ENCODE results near the gene UBASH3B. TPM values are rescaled to one million over a fixed set of nuclear protein-coding genes. Genes with fewer than 3 reads are reported as not detected.

Gene UBASH3B
- polyA plus RNA-seq, 4 donors, result 0.89 to 2.1 (median 1.0) TPM

- FAIRE-seq (no peak), DNase-seq (peak in 1 of 2 donors; percentile 48)
- Histone ChIP-seq H3K27me3 (ENCODE audit: control insufficient read depth in 3 of 3, insufficient read depth in 3 of 3, low read length in 3 of 3) (no peaks in the 10 kb centered on the region), H3K4me3 (ENCODE audit: low read depth in 1 of 3, low read length in 3 of 3) (no peak overlapping the region), H3K4me1 (ENCODE audit: control insufficient read depth in 3 of 3, insufficient read depth in 2 of 3, low read depth in 1 of 3, low read length in 2 of 3) (peaks cover 0 to 5% (median 0%) of the 10 kb centered on the region in 3 donors), H3K36me3 (ENCODE audit: control insufficient read depth in 3 of 3, insufficient read depth in 2 of 3, low read depth in 1 of 3, low read length in 3 of 3) (no peaks in the 10 kb centered on the region), H3K27ac (ENCODE audit: low read depth in 1 of 3, low read length in 2 of 3) (no peak overlapping the region), H3K9me3 (ENCODE audit: control insufficient read depth in 2 of 2, insufficient read depth in 1 of 2, low read depth in 1 of 2, low read length in 1 of 2) (no peaks in the 10 kb centered on the region)
Observed at GRCh38 chr11:122756417-122756816, 100.9 kb downstream of the UBASH3B start.

- 96 to 98% (median 98%) methylated on average over 3 of the region's 3 CpGs for WGBS, 3 donors
- H3K4me1 ChIP-seq (ENCODE audit: control insufficient read depth in 3 of 3, insufficient read depth in 2 of 3, low read depth in 1 of 3, low read length in 2 of 3), result peaks cover 0 to 5% (median 0%) of the 10 kb centered on the region in 3 donors
- no peaks in the 10 kb centered on the region for H3K36me3 ChIP-seq (ENCODE audit: control insufficient read depth in 3 of 3, insufficient read depth in 2 of 3, low read depth in 1 of 3, low read length in 3 of 3)
- no peak for DNase-seq
- H3K4me3 ChIP-seq (ENCODE audit: low read depth in 1 of 3, low read length in 3 of 3), result no peak overlapping the region
- no peaks in the 10 kb centered on the region for H3K9me3 ChIP-seq (ENCODE audit: control insufficient read depth in 2 of 2, insufficient read depth in 1 of 2, low read depth in 1 of 2, low read length in 1 of 2)
- no peaks in the 10 kb centered on the region for H3K27me3 ChIP-seq (ENCODE audit: control insufficient read depth in 3 of 3, insufficient read depth in 3 of 3, low read length in 3 of 3)
- no peak overlapping the region for H3K27ac ChIP-seq (ENCODE audit: low read depth in 1 of 3, low read length in 2 of 3)
- FAIRE-seq, result no peak
Observed at GRCh38 chr11:122757201-122757600, 101.7 kb downstream of the UBASH3B start.

GRCh38 chr11:122758339-122758738 is 102.8 kb downstream of the UBASH3B start:
- DNase-seq, result no peak
- Histone ChIP-seq H3K27me3 (ENCODE audit: control insufficient read depth in 3 of 3, insufficient read depth in 3 of 3, low read length in 3 of 3) (no peaks in the 10 kb centered on the region), H3K9me3 (ENCODE audit: control insufficient read depth in 2 of 2, insufficient read depth in 1 of 2, low read depth in 1 of 2, low read length in 1 of 2) (no peaks in the 10 kb centered on the region), H3K4me1 (ENCODE audit: control insufficient read depth in 3 of 3, insufficient read depth in 2 of 3, low read depth in 1 of 3, low read length in 2 of 3) (peaks cover 0 to 5% (median 0%) of the 10 kb centered on the region in 3 donors), H3K27ac (ENCODE audit: low read depth in 1 of 3, low read length in 2 of 3) (no peak overlapping the region), H3K36me3 (ENCODE audit: control insufficient read depth in 3 of 3, insufficient read depth in 2 of 3, low read depth in 1 of 3, low read length in 3 of 3) (no peaks in the 10 kb centered on the region), H3K4me3 (ENCODE audit: low read depth in 1 of 3, low read length in 3 of 3) (no peak overlapping the region)
- WGBS, 3 donors, result 68 to 75% (median 73%) methylated on average over 8 of the region's 8 CpGs
- FAIRE-seq, result no peak

- H3K36me3 ChIP-seq (ENCODE audit: control insufficient read depth in 3 of 3, insufficient read depth in 2 of 3, low read depth in 1 of 3, low read length in 3 of 3), result no peaks in the 10 kb centered on the region
- no peaks in the 10 kb centered on the region for H3K9me3 ChIP-seq (ENCODE audit: control insufficient read depth in 2 of 2, insufficient read depth in 1 of 2, low read depth in 1 of 2, low read length in 1 of 2)
- FAIRE-seq, result no peak
- no peaks in the 10 kb centered on the region for H3K27me3 ChIP-seq (ENCODE audit: control insufficient read depth in 3 of 3, insufficient read depth in 3 of 3, low read length in 3 of 3)
- no peak overlapping the region for H3K4me3 ChIP-seq (ENCODE audit: low read depth in 1 of 3, low read length in 3 of 3)
- WGBS, 3 donors, result 61 to 69% (median 63%) methylated on average over 5 of the region's 5 CpGs
- H3K27ac ChIP-seq (ENCODE audit: low read depth in 1 of 3, low read length in 2 of 3), result no peak overlapping the region
- H3K4me1 ChIP-seq (ENCODE audit: control insufficient read depth in 3 of 3, insufficient read depth in 2 of 3, low read depth in 1 of 3, low read length in 2 of 3), result peaks cover 0 to 5% (median 0%) of the 10 kb centered on the region in 3 donors
- DNase-seq, result no peak
Observed at GRCh38 chr11:122758974-122759373, 103.5 kb downstream of the UBASH3B start.

GRCh38 chr11:122763108-122763507 is 107.6 kb downstream of the UBASH3B start:
- Histone ChIP-seq H3K36me3 (ENCODE audit: control insufficient read depth in 3 of 3, insufficient read depth in 2 of 3, low read depth in 1 of 3, low read length in 3 of 3) (no peaks in the 10 kb centered on the region), H3K27me3 (ENCODE audit: control insufficient read depth in 3 of 3, insufficient read depth in 3 of 3, low read length in 3 of 3) (no peaks in the 10 kb centered on the region), H3K9me3 (ENCODE audit: control insufficient read depth in 2 of 2, insufficient read depth in 1 of 2, low read depth in 1 of 2, low read length in 1 of 2) (no peaks in the 10 kb centered on the region), H3K4me3 (ENCODE audit: low read depth in 1 of 3, low read length in 3 of 3) (no peak overlapping the region), H3K27ac (ENCODE audit: low read depth in 1 of 3, low read length in 2 of 3) (no peak overlapping the region), H3K4me1 (ENCODE audit: control insufficient read depth in 3 of 3, insufficient read depth in 2 of 3, low read depth in 1 of 3, low read length in 2 of 3) (no peaks in the 10 kb centered on the region)
- WGBS, 3 donors, result 53 to 88% (median 67%) methylated on average over 2 of the region's 2 CpGs
- FAIRE-seq, result no peak
- no peak for DNase-seq

GRCh38 chr11:122764371-122765090 is 109.0 kb downstream of the UBASH3B start:
- Histone ChIP-seq H3K4me3 (ENCODE audit: low read depth in 1 of 3, low read length in 3 of 3) (no peak overlapping the region), H3K9me3 (ENCODE audit: control insufficient read depth in 2 of 2, insufficient read depth in 1 of 2, low read depth in 1 of 2, low read length in 1 of 2) (no peaks in the 10 kb centered on the region), H3K4me1 (ENCODE audit: control insufficient read depth in 3 of 3, insufficient read depth in 2 of 3, low read depth in 1 of 3, low read length in 2 of 3) (no peaks in the 10 kb centered on the region), H3K27me3 (ENCODE audit: control insufficient read depth in 3 of 3, insufficient read depth in 3 of 3, low read length in 3 of 3) (no peaks in the 10 kb centered on the region), H3K36me3 (ENCODE audit: control insufficient read depth in 3 of 3, insufficient read depth in 2 of 3, low read depth in 1 of 3, low read length in 3 of 3) (no peaks in the 10 kb centered on the region), H3K27ac (ENCODE audit: low read depth in 1 of 3, low read length in 2 of 3) (no peak overlapping the region)
- DNase-seq, result no peak
- WGBS, 3 donors, result 84 to 90% (median 86%) methylated on average over 7 of the region's 7 CpGs
- no peak for FAIRE-seq

- Histone ChIP-seq H3K4me1 (ENCODE audit: control insufficient read depth in 3 of 3, insufficient read depth in 2 of 3, low read depth in 1 of 3, low read length in 2 of 3) (no peaks in the 10 kb centered on the region), H3K27ac (ENCODE audit: low read depth in 1 of 3, low read length in 2 of 3) (no peak overlapping the region), H3K27me3 (ENCODE audit: control insufficient read depth in 3 of 3, insufficient read depth in 3 of 3, low read length in 3 of 3) (no peaks in the 10 kb centered on the region), H3K4me3 (ENCODE audit: low read depth in 1 of 3, low read length in 3 of 3) (no peak overlapping the region), H3K9me3 (ENCODE audit: control insufficient read depth in 2 of 2, insufficient read depth in 1 of 2, low read depth in 1 of 2, low read length in 1 of 2) (no peaks in the 10 kb centered on the region), H3K36me3 (ENCODE audit: control insufficient read depth in 3 of 3, insufficient read depth in 2 of 3, low read depth in 1 of 3, low read length in 3 of 3) (no peaks in the 10 kb centered on the region)
- FAIRE-seq (no peak), DNase-seq (no peak)
- 46 to 74% (median 63%) methylated on average over 4 of the region's 4 CpGs for WGBS, 3 donors
Observed at GRCh38 chr11:122765487-122766131, 110.1 kb downstream of the UBASH3B start.

- H3K36me3 ChIP-seq (ENCODE audit: control insufficient read depth in 3 of 3, insufficient read depth in 2 of 3, low read depth in 1 of 3, low read length in 3 of 3), result no peaks in the 10 kb centered on the region
- WGBS, 3 donors, result 69 to 83% (median 74%) methylated on average over 4 of the region's 4 CpGs
- FAIRE-seq (no peak), DNase-seq (no peak)
- no peaks in the 10 kb centered on the region for H3K4me1 ChIP-seq (ENCODE audit: control insufficient read depth in 3 of 3, insufficient read depth in 2 of 3, low read depth in 1 of 3, low read length in 2 of 3)
- H3K9me3 ChIP-seq (ENCODE audit: control insufficient read depth in 2 of 2, insufficient read depth in 1 of 2, low read depth in 1 of 2, low read length in 1 of 2), result no peaks in the 10 kb centered on the region
- no peak overlapping the region for H3K4me3 ChIP-seq (ENCODE audit: low read depth in 1 of 3, low read length in 3 of 3)
- H3K27me3 ChIP-seq (ENCODE audit: control insufficient read depth in 3 of 3, insufficient read depth in 3 of 3, low read length in 3 of 3), result peaks cover 0 to 3% (median 0%) of the 10 kb centered on the region in 3 donors
- H3K27ac ChIP-seq (ENCODE audit: low read depth in 1 of 3, low read length in 2 of 3), result no peak overlapping the region
Observed at GRCh38 chr11:122769126-122769780, 113.7 kb downstream of the UBASH3B start.
